GM23248 (cell line): ENCODE data around the gene EMSY. TPM values are rescaled to one million over a fixed set of nuclear protein-coding genes. Genes with fewer than 3 reads are reported as not detected.

ENCODE experiments used
- DNase-seq: peaks from one replicate; pipeline ENCODE4 v3.0.0-alpha.2; 2015
- H2AFZ ChIP-seq: fragments of 200-600 bp; sonication (generic); 2 replicates; pipeline ENCODE4 v1.6.1; 2016; ENCODE audit warnings: antibody characterized with exemption
- H3F3A ChIP-seq: fragments of 200-600 bp; sonication (generic); 2 replicates; pipeline ENCODE4 v1.6.1; 2016; ENCODE audit warnings: mild to moderate bottlenecking, antibody characterized with exemption, mixed run types; ENCODE audit not compliant: insufficient read depth
- H3K27ac ChIP-seq: fragments of 200-600 bp; sonication (generic); 2 replicates; pipeline ENCODE4 v1.5.1; 2016; ENCODE audit warnings: mild to moderate bottlenecking
- H3K27me3 ChIP-seq: fragments of 200-600 bp; sonication (generic); replicated peaks from 2 replicates; pipeline ENCODE4 v1.6.1; 2016; ENCODE audit warnings: mild to moderate bottlenecking; ENCODE audit not compliant: insufficient read depth
- H3K36me3 ChIP-seq: fragments of 200-600 bp; sonication (generic); 2 replicates; pipeline ENCODE4 v1.6.1; 2016; ENCODE audit warnings: low read depth, mild to moderate bottlenecking
- H3K4me1 ChIP-seq: fragments of 200-600 bp; sonication (generic); 2 replicates; pipeline ENCODE4 v1.6.1; 2016; ENCODE audit warnings: mild to moderate bottlenecking; ENCODE audit not compliant: insufficient read depth
- H3K4me2 ChIP-seq: fragments of 200-600 bp; sonication (generic); one replicate; pipeline ENCODE4 v1.6.1; 2016; ENCODE audit warnings: mild to moderate bottlenecking; ENCODE audit not compliant: unreplicated experiment
- H3K4me3 ChIP-seq: fragments of 200-600 bp; sonication (generic); 2 replicates; pipeline ENCODE4 v1.5.1; 2016; ENCODE audit warnings: mild to moderate bottlenecking
- H3K79me2 ChIP-seq: fragments of 200-600 bp; sonication (generic); 2 replicates; pipeline ENCODE4 v1.6.1; 2016; ENCODE audit warnings: mild to moderate bottlenecking; ENCODE audit not compliant: insufficient read depth
- H3K9ac ChIP-seq: fragments of 200-600 bp; sonication (generic); 2 replicates; pipeline ENCODE4 v1.6.1; 2016; ENCODE audit warnings: mild to moderate bottlenecking
- H3K9me2 ChIP-seq: fragments of 200-600 bp; sonication (generic); 2 replicates; pipeline ENCODE4 v1.6.1; 2016; ENCODE audit warnings: mixed run types, mild to moderate bottlenecking, moderate library complexity; ENCODE audit not compliant: insufficient read depth
- H3K9me3 ChIP-seq: fragments of 200-600 bp; sonication (generic); one replicate; pipeline ENCODE4 v1.6.1; 2017; ENCODE audit warnings: low read depth
- H4K20me1 ChIP-seq: fragments of 200-600 bp; sonication (generic); 2 replicates; pipeline ENCODE4 v1.6.0; 2016; ENCODE audit not compliant: insufficient read depth
- EZH2 ChIP-seq: fragments of 200-600 bp; sonication (generic); IDR thresholded peaks from 2 replicates; pipeline ENCODE4 v1.6.1; 2018; ENCODE audit warnings: antibody characterized with exemption, mild to moderate bottlenecking; ENCODE audit not compliant: insufficient read depth, poor library complexity, severe bottlenecking
- EZH2phosphoT487 ChIP-seq: fragments of 200-600 bp; sonication (generic); IDR thresholded peaks from 2 replicates; pipeline ENCODE4 v1.6.1; 2018; ENCODE audit warnings: antibody characterized with exemption, moderate library complexity, mild to moderate bottlenecking, low read depth; ENCODE audit not compliant: insufficient read depth
- WGBS, 2 experiments: methylation state at CpG; one replicate each; pipeline ENCODE4 v1.1.6; 2015 to 2017; ENCODE audit warnings: low lambda C conversion rate in 2 of 2, low coverage in 1 of 2; ENCODE audit errors: missing lambda C conversion rate in 2 of 2; 5-methylcytosine and 5-hydroxymethylcytosine counted together
- in situ Hi-C: fragments of 300-500 bp; cut with MboI; formaldehyde crosslinking; loops from 2 replicates; pipeline ENCODE4 v1.15.0; 2020
- polyA plus RNA-seq: library from polyadenylated mRNA; unstranded; fragments of >200 nt; fragmentation: Nextera tagmentation; extraction: Ambion mirVana; gene quantifications from 2 replicates; pipeline ENCODE4 v1.2.1, GENCODE V29; 2016
- total RNA-seq: library from RNA; depleted of rRNA; stranded (reverse); fragments of >200 nt; shearing (Covaris generic); gene quantifications from 2 replicates; pipeline ENCODE4 v1.2.3, GENCODE V29; 2014

Gene EMSY
- total and polyA plus RNA-seq, 2 experiments from 2014 or later = 10.9 to 14.6 TPM

DNA sequence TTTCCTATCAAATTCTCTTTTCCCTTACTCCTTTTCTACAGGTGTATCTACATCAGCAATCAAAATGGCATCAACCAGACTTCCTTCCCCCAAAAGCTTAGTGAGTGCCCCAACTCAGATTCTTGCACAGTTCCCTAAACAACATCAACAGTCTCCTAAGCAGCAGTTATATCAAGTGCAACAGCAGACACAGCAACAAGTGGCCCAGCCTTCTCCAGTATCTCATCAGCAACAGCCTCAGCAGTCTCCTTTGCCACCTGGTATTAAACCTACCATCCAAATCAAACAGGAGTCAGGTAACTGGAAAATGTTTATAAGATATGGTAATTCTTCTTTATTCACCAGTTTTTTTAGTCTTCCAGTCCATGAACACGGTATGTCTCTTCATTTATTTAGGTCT lies 51.4 kb downstream of the EMSY start:
- Histone ChIP-seq H3K9ac (no peak overlapping the region), H3K4me1 (no peaks in the 10 kb centered on the region), H3K79me2 (peaks cover 5% of the 10 kb centered on the region; the same call in 1 of the 2 replicates), H4K20me1 (no peaks in the 10 kb centered on the region), H3K27ac (no peak overlapping the region), H3K9me2 (no peaks in the 10 kb centered on the region), H2AFZ (no peak overlapping the region), H3F3A (no peaks in the 10 kb centered on the region), H3K4me2 (no peak overlapping the region), H3K4me3 (no peak overlapping the region), H3K27me3 (no peaks in the 10 kb centered on the region), H3K36me3 (peaks cover 18% of the 10 kb centered on the region), H3K9me3 (no peaks in the 10 kb centered on the region)
- TF ChIP-seq EZH2phosphoT487 = no peak
- DNase-seq = no peak
- 96 to 100% methylated on average over 1 of the region's 1 CpG for WGBS, 2 experiments
- in situ Hi-C loops = no loop called here

GRCh38 chr11:76501526-76502202 lies 56.8 kb downstream of the EMSY start:
- no peak overlapping the region for H3K9ac ChIP-seq
- H3K79me2 ChIP-seq = peaks cover 5% of the 10 kb centered on the region; the same call in 1 of the 2 replicates
- in situ Hi-C loops = loop anchor here (25.0 kb wide), 1 partner anchor 614 kb away; no protein-coding TSS in a partner anchor
- no peaks in the 10 kb centered on the region for H3K27me3 ChIP-seq
- no peaks in the 10 kb centered on the region for H4K20me1 ChIP-seq
- peaks cover 28% of the 10 kb centered on the region for H3K36me3 ChIP-seq
- no peaks in the 10 kb centered on the region for H3K4me1 ChIP-seq
- TF ChIP-seq EZH2 = no peak
- no peak for TF ChIP-seq EZH2phosphoT487
- 98% methylated on average over 5 of the region's 5 CpGs for WGBS, 2 experiments
- H3K4me3 ChIP-seq = no peak overlapping the region
- no peak overlapping the region for H2AFZ ChIP-seq
- H3F3A ChIP-seq = no peaks in the 10 kb centered on the region
- peak; percentile 7 for DNase-seq
- H3K4me2 ChIP-seq = no peak overlapping the region
- no peaks in the 10 kb centered on the region for H3K9me3 ChIP-seq
- no peak overlapping the region for H3K27ac ChIP-seq
- H3K9me2 ChIP-seq = no peaks in the 10 kb centered on the region

DNA sequence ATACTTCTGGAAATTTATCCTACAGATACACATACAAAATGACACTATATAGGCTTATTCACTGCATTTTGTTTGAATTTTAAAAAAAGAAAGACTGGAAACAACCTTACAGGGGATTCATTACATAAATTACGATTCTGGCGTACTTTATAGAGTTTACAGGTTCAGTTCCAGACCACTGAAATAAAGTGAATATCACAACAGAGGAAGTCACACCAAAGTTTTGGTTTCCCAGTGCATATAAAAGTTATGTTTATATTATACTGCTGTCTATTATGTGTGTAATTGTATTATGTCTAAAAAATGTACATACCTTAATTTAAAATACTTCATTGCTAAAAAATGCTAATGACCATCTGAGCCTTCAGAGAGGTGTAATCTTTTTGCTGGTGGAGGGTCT lies 62.0 kb downstream of the EMSY start:
- Histone ChIP-seq H2AFZ (no peak overlapping the region), H3K9me3 (no peaks in the 10 kb centered on the region), H3K4me3 (no peak overlapping the region), H3K4me1 (0 out of 2 replicates have a peak, but pooled peaks cover 5% of the 10 kb centered on the region), H3K27ac (no peak overlapping the region), H4K20me1 (no peaks in the 10 kb centered on the region), H3F3A (no peaks in the 10 kb centered on the region), H3K27me3 (no peaks in the 10 kb centered on the region), H3K4me2 (no peak overlapping the region), H3K9me2 (no peaks in the 10 kb centered on the region), H3K9ac (no peak overlapping the region), H3K79me2 (no peaks in the 10 kb centered on the region), H3K36me3 (0 out of 2 replicates have a peak, but pooled peaks cover 6% of the 10 kb centered on the region)
- 100% methylated on average over 2 of the region's 2 CpGs for WGBS, 2 experiments
- DNase-seq = no peak
- in situ Hi-C loops = loop anchor here (25.0 kb wide), 1 partner anchor 620 kb away; no protein-coding TSS in a partner anchor
- no peak for TF ChIP-seq EZH2
- TF ChIP-seq EZH2phosphoT487 = no peak

GRCh38 chr11:76510060-76511047 lies 65.5 kb downstream of the EMSY start:
- TF ChIP-seq EZH2 = no peak
- no peak for TF ChIP-seq EZH2phosphoT487
- 96% methylated on average over 5 of the region's 5 CpGs for WGBS, 2 experiments
- Histone ChIP-seq H3K79me2 (no peaks in the 10 kb centered on the region), H3K27ac (no peak overlapping the region), H3K4me2 (no peak overlapping the region), H3K4me1 (peaks cover 5% of the 10 kb centered on the region; the same call in 1 of the 2 replicates), H3K4me3 (no peak overlapping the region), H3F3A (no peaks in the 10 kb centered on the region), H4K20me1 (no peaks in the 10 kb centered on the region), H3K36me3 (0 out of 2 replicates have a peak, but pooled peaks cover 12% of the 10 kb centered on the region), H3K9me3 (no peaks in the 10 kb centered on the region), H2AFZ (no peak overlapping the region), H3K9me2 (no peaks in the 10 kb centered on the region), H3K27me3 (no peaks in the 10 kb centered on the region), H3K9ac (no peak overlapping the region)
- in situ Hi-C loops = loop anchor here (25.0 kb wide), 1 partner anchor 623 kb away; no protein-coding TSS in a partner anchor
- DNase-seq = peak; percentile 10
